ENCODE measurements around the gene E2F6. TPM values are rescaled to one million over a fixed set of nuclear protein-coding genes. Genes with fewer than 3 reads are reported as not detected.

E2F6 gene
- total and polyA plus RNA-seq, 2 of the 13 experiments (the other 11 are each of a cell fraction or from before 2014, with no cell fraction given) = 27.3 to 36.0 TPM

GRCh38 chr2:11422491-11422865 is 43.5 kb downstream of the E2F6 start:
- peak; percentile 70 for ATAC-seq
- Histone ChIP-seq H3K4me1 (ENCODE audit: insufficient read depth, low read length) (peaks cover 38% of the 10 kb centered on the region), H3K4me3 (replicated peaks in 1 of 3; ENCODE audit: insufficient read depth in 1 of 3, low read depth in 2 of 3, low read length in 3 of 3) (peak overlapping the region; percentile 17 to 58 (median 45)), H2AFZ (ENCODE audit: low read length) (peak overlapping the region; percentile 64), H3K9me3 (ENCODE audit: low read length) (peaks cover 9% of the 10 kb centered on the region; the same call in 1 of the 2 replicates), H3K36me3 (replicated peaks in 1 of 2; ENCODE audit: control insufficient read depth in 1 of 2, insufficient read depth in 2 of 2, low read length in 2 of 2) (no peaks in the 10 kb centered on the region), H3K4me2 (ENCODE audit: low read depth, low read length) (peak overlapping the region; percentile 83), H3K27ac (ENCODE audit: extremely low read length, insufficient read depth, low read length) (peak overlapping the region; percentile 82), H4K20me1 (ENCODE audit: insufficient read depth, low read length) (no peaks in the 10 kb centered on the region), H3K79me2 (ENCODE audit: insufficient read depth, low read length) (no peaks in the 10 kb centered on the region), H3K27me3 (ENCODE audit: control insufficient read depth in 1 of 2, insufficient read depth in 2 of 2, low read length in 2 of 2) (no peaks in the 10 kb centered on the region), H3K9ac (ENCODE audit: insufficient read depth, low read depth, low read length) (peak overlapping the region; percentile 46)
- in situ Hi-C loops (cut with HindIII; ENCODE audit: extremely low pct_ligation_motif_present, low pct_unique_long_range_greater_than_20kb) (no loop called here), intact Hi-C loops (cut with micrococcal nuclease; ENCODE audit: unreplicated experiment) (loop anchor here (5.0 kb wide), 1 partner anchor 260 kb away; no protein-coding TSS in a partner anchor)
- no peak for DNase-seq (ENCODE audit: low spot score)
- POLR2A ChIA-PET = interaction anchor here (0.6 to 2.2 kb wide), 13 partner anchors 17 to 290 kb away, joined by 3 to 20 read pairs (median 4); partner anchors contain the start of genes E2F6 and ROCK2
- no TSS peak for BruUV-seq (replicated peaks)
- WGBS (ENCODE audit: low lambda C conversion rate) = 12% methylated on average over 5 of the region's 5 CpGs
- CTCF ChIA-PET (ENCODE audit: low intra/inter-chr PET ratio, low total read pairs) = no interaction called here
- no peak for FAIRE-seq
- TF ChIP-seq HNRNPL (IDR thresholded peaks at IDR 0.05; ENCODE audit: low read depth, low read length) (no peak), KMT2A (CRISPR knock-in tag; IDR thresholded peaks at IDR 0.05) (0 out of 2 replicates have a peak, but pooled peaks have one; percentile 6), SRF (IDR thresholded peaks at IDR 0.05; ENCODE audit: low read depth, low read length) (no peak), ZNF556 (CRISPR knock-in tag; IDR thresholded peaks at IDR 0.05; ENCODE audit: borderline replicate concordance) (0 out of 2 replicates have a peak, but pooled peaks have one; percentile 0), ZNF580 (CRISPR knock-in tag; IDR thresholded peaks at IDR 0.05; ENCODE audit: borderline replicate concordance, low read depth) (0 out of 2 replicates have a peak, but pooled peaks have one; percentile 17), ZNF800 (CRISPR knock-in tag; IDR thresholded peaks at IDR 0.05) (no peak), ZNF660 (CRISPR knock-in tag; IDR thresholded peaks at IDR 0.05; ENCODE audit: borderline replicate concordance, low read depth) (no peak), TRAFD1 (CRISPR knock-in tag; IDR thresholded peaks at IDR 0.05; ENCODE audit: borderline replicate concordance) (0 out of 2 replicates have a peak, but pooled peaks have one; percentile 70), ZFP1 (CRISPR knock-in tag; IDR thresholded peaks at IDR 0.05) (no peak), ZNF33A (CRISPR knock-in tag; IDR thresholded peaks at IDR 0.05; ENCODE audit: borderline replicate concordance) (no peak; the same call in 1 of the 2 replicates), SPEN (CRISPR knock-in tag; IDR thresholded peaks at IDR 0.05; ENCODE audit: low read depth) (0 out of 2 replicates have a peak, but pooled peaks have one; percentile 15), HOXA5 (CRISPR knock-in tag; IDR thresholded peaks at IDR 0.05) (no peak), IRF1 (CRISPR knock-in tag; IDR thresholded peaks at IDR 0.05; ENCODE audit: low read depth) (no peak), ZKSCAN8 (CRISPR knock-in tag; IDR thresholded peaks at IDR 0.05; ENCODE audit: borderline replicate concordance) (0 out of 2 replicates have a peak, but pooled peaks have one; percentile 0), THAP9 (CRISPR knock-in tag; IDR thresholded peaks at IDR 0.05; ENCODE audit: borderline replicate concordance) (peak; percentile 40; the same call in 1 of the 2 replicates), ZNF558 (CRISPR knock-in tag; IDR thresholded peaks at IDR 0.05; ENCODE audit: borderline replicate concordance) (0 out of 2 replicates have a peak, but pooled peaks have one; percentile 76)

All from HepG2 (cell line).